ENCODE data around the gene TMTC2.

Gene TMTC2

DNA sequence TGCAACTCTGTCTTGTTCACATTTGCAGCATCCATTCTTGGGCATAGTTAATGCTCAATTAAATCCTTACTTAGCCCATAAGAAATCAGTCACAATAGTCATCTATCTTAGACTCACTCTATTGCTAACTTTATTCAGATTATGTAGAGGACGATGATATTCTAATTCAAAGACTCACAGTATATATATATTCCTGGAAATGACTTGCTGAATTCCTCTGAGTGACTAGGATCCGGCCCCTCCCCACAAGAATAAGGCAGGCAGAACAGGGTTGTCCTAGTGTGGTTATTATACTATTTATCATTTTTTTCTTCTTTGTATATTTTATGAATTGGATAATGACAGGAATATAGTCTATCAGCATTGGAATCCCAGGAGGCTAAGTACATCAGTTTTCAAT, 275.1 kb downstream of the TMTC2 start:
- no peak for DNase-seq

DNA sequence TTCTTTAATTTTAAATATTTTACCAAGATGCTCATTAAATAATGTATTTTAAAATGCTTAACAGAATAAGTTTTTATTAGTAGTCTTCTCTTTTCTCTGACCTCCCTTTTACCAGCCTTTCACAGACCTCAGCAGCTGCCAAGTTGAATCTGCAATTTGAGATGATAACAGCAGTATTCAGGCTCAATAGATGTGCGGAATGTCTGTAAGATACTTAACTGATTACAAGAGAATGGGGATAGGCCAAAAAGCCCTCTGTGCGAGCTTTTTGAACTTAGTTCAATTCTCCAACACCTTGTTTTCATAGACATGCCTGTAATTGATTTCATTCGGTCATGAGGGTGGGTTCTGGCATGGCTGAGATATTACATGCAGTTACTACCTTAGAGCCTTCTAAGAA, 277.2 kb downstream of the TMTC2 start:
- DNase-seq = no peak

DNA sequence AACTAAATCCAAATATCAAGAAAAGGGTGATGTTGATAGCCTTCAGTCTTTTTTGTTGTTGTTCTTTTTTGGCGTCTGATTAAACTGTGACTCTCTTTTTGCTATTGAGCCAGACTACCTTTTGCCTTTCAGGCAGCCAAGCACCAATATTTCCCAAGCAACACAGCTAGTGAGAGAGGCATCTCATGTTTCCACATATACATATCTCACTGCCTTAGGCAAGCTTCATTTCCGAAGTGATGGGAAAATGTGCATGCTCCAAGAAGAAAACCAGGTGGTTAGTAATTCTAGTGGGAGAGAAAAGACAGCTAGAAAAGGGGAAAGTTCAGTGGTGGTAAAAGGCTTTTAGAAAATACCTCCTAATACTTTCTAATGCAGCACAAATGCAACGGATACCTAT, 277.7 kb downstream of the TMTC2 start:
- DNase-seq = no peak

DNA sequence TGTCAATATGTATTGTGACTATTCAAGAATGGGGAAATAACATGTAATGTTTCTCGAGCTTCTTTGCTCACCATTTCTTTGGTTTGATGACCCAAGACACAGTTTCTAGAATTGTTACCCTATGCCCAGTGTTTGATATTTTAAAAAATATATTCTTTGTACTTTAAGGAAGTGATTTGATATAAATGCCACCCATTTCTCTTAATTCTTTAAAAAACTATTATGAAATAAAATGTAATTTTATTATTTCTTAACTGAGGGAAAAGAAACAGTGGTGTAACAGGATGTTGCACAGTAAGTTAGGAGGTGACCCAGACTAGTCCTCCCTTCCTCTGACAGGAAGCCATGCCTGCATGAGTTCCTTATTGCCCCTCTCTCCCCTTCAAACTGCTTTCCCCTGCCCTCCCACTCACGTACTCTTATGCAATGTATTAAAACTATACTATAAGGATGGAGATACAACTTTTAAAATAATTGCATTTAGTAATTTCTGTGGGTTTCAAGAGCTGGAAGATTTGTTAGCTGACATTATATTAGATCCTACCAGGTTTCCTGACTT, 279.4 kb downstream of the TMTC2 start:
- DNase-seq = no peak

DNA sequence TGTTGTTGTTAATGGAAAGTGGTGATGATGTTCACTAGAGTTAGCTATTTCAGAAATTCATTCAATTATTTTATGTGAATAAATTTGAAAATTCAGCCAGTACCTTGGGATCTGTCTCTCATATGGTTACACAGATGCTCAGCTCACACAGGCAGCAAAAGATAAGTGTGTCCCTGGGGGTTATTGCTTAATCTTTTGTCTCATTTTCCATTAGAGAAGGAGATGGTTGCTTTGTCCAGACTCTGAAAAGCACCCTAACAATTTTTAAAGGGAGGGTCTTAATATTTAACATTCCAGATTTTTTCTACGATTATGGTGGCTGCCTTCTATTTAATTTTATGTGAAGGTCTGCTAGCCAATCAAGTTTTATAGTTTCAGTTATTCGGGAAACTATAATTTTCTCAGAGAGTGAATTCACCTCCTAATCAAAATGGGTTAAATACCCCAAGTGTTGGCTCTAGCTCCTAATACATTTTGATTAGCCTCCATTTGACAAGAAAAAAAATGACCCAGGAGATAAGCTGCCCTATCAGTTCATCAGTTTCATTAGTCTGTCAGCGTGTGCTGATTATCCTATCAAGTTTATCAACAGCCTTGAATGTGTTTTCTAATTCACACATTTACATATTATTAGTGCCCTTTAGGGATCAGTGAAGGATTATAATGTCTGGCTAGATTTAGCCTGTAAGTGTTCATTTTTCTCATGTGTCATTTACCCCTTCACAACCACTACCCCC, 282.1 kb downstream of the TMTC2 start:
- peak; percentile 74 to 76 for DNase-seq

DNA sequence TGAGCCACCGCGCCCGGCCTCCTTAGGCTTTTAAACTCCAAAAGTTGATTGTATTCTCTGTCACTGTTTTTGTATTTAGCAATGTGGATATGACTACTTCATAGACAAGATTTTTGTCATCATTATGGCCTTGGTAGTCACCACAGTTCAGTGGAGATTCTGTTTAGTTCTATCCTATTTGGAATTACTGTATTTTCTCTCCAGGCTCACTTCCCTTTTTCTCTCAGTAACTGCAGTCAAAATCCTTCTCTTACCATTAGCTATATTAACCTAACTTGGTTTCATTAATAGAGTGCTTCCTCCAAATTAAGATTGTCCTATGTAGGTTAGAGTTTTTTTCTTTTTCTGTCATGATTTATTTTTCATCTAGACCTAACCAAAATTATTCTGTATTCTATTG, 283.9 kb downstream of the TMTC2 start:
- DNase-seq = no peak

DNA sequence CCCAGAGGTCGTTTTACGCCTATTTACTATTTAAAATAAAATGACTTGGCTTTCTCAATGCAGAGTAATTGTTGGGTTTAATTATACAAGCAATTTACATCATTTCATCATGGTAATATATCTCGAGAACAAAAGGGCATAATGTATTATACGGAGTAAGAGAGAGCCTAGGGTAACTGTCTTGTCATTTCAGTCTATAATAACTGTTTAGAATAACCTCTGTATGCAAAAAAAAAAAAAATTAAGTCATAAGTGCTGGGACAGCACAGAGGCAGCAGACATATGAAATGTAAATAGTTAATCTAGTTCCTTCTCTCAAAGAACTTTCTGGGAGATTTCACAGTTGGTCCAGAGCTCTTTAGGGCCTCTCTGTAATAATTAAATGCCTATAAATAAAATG, 284.9 kb downstream of the TMTC2 start:
- DNase-seq = peak; percentile 65 to 75

DNA sequence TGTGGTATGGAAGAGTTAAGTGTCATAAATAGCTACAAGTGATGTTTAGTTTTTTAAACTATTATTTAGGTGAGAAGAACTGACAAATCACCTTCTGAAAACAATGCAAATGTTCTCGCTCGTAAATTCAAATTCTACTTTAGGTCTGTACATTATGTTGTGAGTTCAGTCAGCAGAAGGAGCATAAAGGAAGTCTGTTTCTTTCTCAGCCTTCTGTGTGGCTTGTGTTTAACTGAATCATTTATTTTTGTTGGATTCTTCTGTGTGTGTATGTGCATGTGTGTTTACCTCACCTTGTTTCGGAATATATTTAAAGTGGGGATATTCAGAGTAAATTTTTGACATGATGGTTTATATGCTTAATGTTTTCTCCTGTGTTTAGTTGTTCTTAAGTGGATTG, 285.9 kb downstream of the TMTC2 start:
- no peak for DNase-seq

DNA sequence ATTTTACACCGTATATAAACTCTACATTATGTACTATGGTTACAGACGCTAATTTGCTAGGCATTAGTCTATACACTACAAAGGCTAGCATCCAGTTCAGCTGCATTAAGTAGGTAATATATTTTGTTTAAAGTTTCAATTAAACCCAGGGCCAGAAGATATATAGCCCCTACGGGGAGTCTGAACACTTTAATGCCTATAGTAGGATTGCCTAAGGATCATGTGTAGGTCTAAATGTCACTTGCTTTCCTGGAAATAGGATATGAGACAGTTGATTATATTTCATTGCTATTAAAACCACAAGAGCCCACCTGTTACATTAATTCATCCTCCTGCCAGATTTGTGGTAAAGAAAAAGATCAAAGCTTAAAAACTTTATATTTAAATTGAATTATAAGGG, 286.9 kb downstream of the TMTC2 start:
- no peak for DNase-seq

DNA sequence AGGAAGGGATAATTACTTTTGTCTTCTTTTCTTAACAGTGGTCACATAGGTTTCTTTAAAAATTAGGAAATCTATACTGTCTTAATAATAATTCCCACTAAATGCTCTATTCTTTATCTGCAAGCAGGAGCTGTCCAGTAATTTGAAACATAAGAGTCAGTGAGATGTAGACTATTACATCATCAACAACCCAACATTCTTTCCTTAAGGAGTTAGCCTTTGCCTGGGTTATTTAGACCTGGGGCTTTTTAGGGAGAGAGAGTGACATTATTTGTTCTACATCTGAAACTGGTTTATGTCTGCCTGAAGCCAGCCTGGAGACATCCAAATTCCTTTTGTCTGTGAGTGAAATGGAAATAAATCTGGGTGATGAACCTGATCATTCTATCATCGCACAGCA, 294.4 kb downstream of the TMTC2 start:
- DNase-seq = no peak

DNA sequence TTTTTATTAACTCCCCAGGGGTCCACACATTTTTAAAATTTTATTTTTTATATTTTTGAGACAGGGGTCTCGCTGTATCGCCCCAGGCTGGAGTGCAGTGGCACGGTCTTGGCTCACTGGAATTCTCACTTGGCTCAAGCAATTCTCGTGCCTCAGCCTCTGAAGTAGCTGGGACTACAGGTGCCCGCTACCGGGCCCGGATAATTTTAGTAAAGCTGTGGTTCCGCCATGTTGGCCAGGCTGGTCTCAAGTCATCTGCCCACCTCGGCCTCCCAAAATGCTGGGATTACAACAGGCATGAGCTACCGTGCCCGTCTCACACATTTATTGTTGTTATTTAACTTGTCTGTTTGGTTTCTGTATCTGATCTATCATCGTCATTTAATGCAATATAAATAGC, 307.4 kb downstream of the TMTC2 start:
- DNase-seq = no peak

DNA sequence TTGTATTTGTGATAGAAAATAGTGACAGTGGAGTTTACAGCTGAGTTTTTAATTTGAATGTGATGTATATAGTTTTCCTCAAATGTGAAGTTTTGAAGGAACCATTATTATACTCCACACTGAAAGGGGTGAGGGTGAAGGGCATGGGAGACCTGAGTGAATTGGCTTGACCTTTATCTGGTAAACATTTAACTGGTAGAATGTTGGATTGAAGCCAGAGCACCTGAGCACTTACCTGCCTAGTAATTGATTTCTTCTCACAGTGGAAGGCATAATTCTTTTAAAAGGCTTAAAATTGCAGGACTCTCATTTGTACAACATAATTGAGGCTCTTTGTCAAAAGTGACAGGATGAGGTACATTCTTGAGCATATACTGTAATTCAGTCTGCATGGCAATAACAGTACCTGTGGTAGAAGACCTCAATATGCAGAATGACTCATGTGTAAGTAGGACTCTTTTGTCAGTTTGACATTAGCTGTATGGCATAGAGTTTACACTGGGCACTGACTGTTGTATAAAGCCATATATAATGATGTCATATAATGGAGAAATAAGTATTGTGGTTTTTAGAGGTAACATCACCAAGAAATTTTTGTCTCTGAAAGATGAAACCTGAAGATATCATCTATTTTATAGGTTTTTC, 309.6 kb downstream of the TMTC2 start:
- DNase-seq = no peak

DNA sequence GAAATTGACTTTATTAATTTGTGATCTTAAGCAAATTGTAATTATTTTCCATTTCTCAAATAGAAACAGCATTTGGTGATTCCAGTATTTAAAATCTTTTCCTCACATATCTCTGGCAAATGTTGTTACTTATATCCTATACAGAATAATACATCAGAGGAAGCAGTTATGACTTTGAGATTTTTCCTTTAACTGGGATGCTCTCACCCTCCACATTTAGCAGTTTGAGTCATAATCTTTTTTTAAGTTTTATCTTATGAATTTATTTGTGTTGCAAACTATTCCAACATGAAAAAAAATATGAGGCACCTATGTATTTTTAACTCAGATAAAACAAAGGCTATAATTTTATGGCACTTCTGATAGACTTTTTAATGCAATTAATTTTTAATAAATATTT, 311.8 kb downstream of the TMTC2 start:
- DNase-seq = no peak

DNA sequence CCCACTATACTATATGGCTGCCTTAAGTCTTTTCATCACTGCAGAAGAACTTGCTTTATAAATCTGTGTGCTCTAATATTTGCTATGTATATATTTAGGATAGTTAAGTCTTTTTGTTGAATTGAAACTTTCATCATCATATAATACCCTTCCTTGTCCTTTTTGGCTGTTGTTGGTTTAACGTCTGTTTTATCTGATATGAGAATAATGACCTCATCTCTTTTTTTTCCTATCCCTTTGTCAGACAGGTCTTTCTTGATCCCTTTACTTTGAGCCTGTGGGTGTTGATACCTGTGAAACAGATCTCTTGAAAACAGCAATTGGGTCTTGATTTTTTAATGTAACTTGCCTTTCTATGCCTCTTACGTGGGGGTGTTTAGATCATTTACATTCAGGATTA, 316.3 kb downstream of the TMTC2 start:
- no peak for DNase-seq

DNA sequence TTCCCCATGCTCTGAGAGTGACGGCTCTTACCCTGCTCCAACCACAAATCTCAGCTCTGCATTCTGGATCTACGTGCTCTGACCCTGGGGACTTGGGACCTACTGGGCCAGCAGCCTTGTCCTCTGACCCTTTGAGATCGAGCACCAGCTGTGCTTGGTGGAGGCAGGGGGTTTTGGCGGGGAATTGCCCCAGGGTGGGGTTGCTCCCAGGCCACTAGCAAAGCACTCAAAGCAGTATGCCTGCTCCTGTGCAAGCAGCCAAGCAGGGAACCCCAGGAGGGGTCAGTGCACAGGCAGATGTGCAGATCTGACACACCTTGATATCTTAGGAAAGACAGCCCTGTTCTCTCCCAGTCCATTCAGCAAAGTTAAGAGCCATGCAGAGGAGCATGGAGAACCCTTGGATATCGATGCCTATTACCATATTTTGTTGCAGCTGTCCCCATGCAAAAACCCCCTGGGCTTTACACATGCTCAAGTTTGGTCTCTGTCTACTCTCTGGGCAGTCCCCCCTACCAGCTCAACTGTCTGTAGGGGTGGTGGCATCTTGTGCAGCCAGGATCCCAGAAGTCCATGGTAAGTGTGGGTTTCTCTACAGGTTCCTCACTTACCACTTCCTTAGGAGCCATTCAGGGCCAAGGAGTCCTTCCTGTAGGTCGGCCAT, 319.0 kb downstream of the TMTC2 start:
- no peak for DNase-seq

DNA sequence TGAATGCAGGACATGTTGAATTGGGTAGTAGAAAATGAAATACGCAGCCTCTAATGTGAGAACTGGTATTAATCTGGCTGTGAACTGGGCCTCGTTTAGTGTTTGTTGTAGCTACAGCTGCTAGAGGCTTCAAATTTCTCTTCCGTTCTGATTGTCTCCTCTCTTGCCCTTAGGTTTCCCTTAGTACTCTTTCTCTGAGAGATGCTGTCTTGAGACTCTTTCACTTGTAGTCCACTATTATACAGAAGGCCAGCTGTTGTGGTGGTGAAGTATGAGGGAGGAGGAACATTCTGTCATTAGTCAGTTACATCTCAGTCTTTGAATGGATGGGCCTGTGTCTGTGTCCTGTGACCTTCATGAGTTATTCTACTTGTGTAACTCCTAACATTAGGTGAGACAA, 322.0 kb downstream of the TMTC2 start:
- no peak for DNase-seq

DNA sequence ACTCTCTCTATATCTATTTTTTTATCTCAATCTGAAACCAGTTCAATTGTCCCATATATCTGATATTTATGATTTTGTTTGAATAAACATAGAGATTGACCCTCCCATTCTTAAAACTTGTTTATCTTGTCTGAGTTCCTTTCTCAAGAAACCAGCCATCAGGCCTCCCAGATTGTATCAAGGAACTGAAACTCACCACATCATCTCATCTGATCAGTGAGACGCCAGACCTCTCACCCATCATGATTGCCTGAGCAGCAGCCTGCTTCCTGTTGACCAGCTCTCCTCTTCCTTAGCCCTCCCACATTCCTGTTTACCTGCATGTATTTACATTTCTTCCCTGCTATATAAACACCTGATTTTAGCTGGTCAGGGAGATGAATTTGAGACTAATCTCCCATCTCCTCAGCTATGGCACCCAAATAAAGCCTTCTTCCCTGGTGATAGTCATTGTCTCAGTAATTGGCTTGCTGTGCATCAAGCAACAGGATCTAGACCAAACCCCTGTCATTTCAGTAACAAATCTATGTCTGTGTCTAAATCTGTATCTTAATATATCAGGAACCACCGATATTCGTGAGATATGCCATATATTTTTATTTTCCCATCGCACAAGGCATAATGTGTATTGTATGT, 323.6 kb downstream of the TMTC2 start:
- DNase-seq = no peak

DNA sequence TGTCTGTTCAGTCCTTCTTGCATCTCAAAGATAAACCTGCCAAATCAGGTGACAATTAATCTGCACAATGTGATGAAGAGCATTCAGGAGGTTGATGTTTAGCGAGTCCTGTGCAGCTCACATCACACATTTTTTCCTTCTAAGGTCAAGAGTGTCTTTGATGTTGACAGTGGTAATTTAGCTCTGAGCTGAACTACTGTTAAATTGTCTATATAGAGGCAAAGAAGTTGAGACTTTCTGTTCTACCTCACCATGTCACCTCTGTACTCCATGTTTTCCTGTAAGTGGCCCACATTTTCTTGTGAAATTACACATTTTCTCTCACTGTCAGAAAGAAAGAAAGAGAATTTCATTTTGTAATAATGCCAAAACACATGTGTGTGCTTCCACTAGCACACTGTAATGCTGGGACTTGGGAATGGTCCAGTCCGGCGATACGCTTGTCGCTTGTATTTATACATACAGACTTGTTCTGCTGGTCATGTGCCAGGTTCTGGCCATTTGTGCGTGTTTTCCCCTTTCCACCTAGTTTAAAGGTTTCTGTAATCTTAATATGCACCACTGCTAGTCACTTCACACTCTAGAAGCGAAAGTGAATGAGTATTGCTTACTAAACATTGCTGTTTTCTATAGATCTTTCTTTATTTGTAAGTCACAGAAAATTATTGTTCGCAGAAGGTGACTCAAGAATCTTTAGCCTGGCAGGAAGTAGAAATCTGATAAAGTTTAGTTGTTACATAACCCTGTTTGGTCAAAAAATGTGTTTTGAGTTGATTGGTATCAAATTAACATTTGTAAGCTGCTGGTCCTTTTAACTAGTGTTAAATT, 328.9 kb downstream of the TMTC2 start:
- no peak for DNase-seq

DNA sequence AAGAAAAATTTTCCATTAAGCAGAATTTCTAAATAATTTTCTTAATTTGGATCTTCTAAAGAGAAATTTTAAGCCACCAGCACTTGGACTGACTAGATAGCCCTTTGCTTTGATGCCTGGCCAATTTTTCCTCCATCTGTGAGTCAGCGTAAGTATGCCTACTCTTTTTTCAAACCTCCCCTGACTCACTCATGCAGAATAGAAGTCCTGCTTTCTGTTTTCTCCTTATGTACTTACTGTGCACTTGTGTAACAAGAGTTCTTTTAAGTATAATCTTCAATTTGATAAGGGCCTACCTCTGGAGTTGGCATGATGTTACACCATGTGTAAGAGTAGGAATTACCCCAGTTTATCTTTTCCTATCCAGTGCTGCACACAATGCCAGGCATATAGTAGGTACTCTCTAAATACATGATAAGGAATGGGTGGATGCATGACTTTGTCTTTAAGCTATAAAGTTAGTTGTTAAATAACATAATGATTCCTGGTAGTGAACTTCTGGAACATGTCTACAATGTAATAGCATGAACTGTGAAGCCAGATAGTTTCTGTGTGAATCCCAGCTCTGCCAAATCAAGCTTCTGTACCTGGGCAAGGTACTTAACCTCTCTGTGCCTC, 329.6 kb downstream of the TMTC2 start:
- no peak for DNase-seq

DNA sequence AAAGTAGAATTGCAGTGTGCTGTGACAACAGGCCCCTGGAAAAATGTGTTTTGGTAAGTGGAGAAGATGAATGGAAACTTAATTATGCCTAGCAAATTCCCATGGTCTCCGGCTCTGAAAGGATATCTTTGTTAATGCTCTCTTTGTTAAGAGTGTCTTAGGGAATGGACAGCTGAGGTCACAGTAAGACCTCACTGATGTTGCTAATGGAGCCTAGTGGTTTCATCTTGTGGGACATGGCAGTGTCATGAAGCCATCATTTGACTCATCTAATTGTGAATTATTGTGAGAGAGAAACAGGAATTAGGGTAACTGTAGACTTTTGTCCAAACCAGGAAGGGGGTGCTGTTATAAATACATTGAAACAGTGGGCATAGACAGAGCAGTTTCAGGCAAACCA, 330.3 kb downstream of the TMTC2 start:
- DNase-seq = no peak

DNA sequence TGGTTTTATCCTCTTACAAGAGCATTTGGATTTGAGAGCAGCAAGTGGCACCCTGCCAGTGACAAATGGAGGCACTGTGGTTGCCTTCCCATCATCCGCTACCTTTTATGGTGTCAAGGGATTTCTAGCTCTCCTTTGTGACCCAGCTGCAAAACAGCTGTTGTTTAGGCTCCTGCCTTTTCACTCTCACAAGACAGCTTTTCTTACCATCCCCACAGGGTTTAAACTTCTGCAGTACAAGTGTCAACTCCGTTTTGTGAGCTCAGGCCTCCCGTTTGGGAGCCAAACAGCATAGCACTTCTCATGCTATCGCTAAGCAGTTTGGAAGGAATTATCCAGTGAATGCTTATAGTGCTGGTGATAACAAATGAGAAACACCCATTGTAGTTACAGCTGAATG, 331.4 kb downstream of the TMTC2 start:
- no peak for DNase-seq

DNA sequence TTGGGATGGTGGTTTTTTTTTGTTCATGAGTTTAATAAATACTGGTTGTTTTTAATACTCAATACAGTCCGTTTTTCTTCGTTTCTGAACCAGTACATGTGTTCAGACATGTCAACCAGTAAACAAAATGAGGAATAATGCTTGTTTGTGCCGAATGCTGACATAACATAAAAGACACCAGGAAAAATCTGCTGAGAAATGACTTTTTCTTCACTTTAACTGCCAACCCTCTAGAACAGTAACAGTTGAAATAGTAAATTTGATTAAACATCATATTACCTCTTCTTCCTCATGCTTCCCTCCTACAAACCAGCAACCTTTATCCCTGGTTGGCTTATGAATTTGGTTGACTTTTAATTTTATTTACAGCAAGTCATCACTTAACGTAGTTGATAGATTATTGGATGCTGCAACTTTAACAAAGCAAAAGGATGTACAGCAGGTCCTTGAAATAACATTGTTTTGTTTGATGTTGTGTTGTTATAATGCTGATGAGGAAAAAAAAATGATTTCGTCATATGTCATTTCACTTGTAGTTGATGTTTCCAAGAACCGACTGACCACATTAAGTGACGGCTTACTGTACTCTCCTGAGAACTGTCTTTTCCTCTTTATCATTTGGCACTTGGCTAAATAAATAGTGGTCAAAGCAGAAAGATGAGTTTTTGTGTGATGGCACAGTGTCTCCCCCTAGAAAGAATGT, 340.5 kb downstream of the TMTC2 start:
- DNase-seq = no peak

Data from NCI-H1930 (cell line).